ENCODE results near the gene ZNF575.
A peak's percentile ranks its signal among the peaks of the same experiment; 100 is the strongest.

Gene ZNF575

DNA sequence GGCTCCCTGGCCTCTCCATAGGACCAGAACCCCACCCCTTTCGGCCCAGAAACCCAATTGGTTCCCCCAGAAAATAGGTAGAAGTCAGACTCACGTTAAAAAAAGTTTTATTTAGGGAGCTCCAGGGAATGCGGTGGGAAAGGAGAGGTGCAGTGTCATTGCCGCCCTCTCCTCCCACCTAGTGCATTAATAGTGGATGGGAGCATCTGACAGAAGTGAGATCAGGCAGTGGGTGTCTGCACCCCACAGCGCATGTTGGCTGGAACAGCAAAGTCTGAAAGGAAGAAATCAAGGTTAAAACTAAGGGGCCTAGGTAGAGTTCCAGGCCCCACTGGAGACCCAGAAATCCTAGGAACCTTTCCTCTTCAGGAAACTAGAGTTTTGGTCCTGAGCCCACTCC, 26.4 kb upstream of the ZNF575 start:
- Histone ChIP-seq H3K36me3 (ENCODE audit: control insufficient read depth in 2 of 2, insufficient read depth in 1 of 2, low read length in 2 of 2) (peaks cover 19 to 25% of the 10 kb centered on the region in 2 experiments), H3K9me3 (ENCODE audit: control insufficient read depth, insufficient read depth, low read depth, low read length) (no peaks in the 10 kb centered on the region), H3K4me1 (ENCODE audit: control insufficient read depth, insufficient read depth, low read length) (peaks cover 15% of the 10 kb centered on the region; the same call in 1 of the 2 replicates), H3K27ac (ENCODE audit: extremely low read depth, low read depth, low read length) (0 out of 2 replicates have a peak overlapping the region, but pooled peaks have one; percentile 24), H3K4me3 (ENCODE audit: low read depth, low read length) (no peak overlapping the region)
- CTCF ChIA-PET, result interaction anchor here (0.7 to 11.9 kb wide), 4 partner anchors 13 to 339 kb away, joined by 3 to 97 read pairs (median 26); no protein-coding TSS in a partner anchor
- TF ChIP-seq EGR2 (tag by site-specific recombination; IDR thresholded peaks at IDR 0.05; ENCODE audit: low read depth) (peak; percentile 84), ZFHX2 (tag by site-specific recombination; conservative IDR thresholded peaks at IDR 0.05) (peak; percentile 85), HOXD13 (CRISPR knock-in tag; IDR thresholded peaks at IDR 0.05; ENCODE audit: borderline replicate concordance) (no peak), ZNF341 (tag by site-specific recombination; IDR thresholded peaks at IDR 0.05; ENCODE audit: low read depth) (0 out of 2 replicates have a peak, but pooled peaks have one; percentile 33), ZNF768 (tag by site-specific recombination; IDR thresholded peaks at IDR 0.05) (no peak)
- TF ChIP-seq, protein P1, sequence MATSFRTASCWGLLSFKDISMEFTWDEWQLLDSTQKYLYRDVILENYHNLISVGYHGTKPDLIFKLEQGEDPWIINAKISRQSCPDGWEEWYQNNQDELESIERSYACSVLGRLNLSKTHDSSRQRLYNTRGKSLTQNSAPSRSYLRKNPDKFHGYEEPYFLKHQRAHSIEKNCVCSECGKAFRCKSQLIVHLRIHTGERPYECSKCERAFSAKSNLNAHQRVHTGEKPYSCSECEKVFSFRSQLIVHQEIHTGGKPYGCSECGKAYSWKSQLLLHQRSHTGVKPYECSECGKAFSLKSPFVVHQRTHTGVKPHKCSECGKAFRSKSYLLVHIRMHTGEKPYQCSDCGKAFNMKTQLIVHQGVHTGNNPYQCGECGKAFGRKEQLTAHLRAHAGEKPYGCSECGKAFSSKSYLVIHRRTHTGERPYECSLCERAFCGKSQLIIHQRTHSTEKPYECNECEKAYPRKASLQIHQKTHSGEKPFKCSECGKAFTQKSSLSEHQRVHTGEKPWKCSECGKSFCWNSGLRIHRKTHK (tag by site-specific recombination; IDR thresholded peaks at IDR 0.05), result no peak
- TF ChIP-seq, protein P2, sequence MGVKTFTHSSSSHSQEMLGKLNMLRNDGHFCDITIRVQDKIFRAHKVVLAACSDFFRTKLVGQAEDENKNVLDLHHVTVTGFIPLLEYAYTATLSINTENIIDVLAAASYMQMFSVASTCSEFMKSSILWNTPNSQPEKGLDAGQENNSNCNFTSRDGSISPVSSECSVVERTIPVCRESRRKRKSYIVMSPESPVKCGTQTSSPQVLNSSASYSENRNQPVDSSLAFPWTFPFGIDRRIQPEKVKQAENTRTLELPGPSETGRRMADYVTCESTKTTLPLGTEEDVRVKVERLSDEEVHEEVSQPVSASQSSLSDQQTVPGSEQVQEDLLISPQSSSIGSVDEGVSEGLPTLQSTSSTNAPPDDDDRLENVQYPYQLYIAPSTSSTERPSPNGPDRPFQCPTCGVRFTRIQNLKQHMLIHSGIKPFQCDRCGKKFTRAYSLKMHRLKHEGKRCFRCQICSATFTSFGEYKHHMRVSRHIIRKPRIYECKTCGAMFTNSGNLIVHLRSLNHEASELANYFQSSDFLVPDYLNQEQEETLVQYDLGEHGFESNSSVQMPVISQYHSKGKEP (tag by site-specific recombination; IDR thresholded peaks at IDR 0.05), result 0 out of 2 replicates have a peak, but pooled peaks have one; percentile 18
- POLR2A ChIA-PET, result no interaction called here

DNA sequence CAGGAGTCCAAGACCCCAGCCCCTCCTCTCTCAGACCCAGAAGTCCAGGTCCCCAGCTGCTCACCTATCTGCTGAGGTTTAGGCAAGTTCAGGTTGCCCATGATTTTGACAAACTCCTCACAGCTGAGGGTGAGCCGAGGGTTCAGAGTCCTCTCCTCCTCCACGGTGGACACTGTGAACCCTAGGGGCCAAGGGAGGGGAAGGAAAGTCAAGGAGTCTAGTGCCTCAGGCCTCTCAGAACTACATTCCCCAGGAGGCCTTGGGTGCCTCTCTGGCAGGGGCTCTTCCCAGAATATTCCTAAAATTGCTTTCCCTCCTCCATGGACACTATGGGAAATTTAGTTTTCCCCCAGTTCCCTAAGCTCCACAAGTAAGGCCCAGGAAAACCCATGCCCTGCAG, 25.1 kb upstream of the ZNF575 start:
- Histone ChIP-seq H3K27ac (ENCODE audit: extremely low read depth, low read depth, low read length) (no peak overlapping the region), H3K4me1 (ENCODE audit: control insufficient read depth, insufficient read depth, low read length) (peaks cover 13% of the 10 kb centered on the region; the same call in 1 of the 2 replicates), H3K4me3 (ENCODE audit: low read depth, low read length) (no peak overlapping the region), H3K9me3 (ENCODE audit: control insufficient read depth, insufficient read depth, low read depth, low read length) (no peaks in the 10 kb centered on the region; the same call in 1 of the 2 replicates), H3K36me3 (ENCODE audit: control insufficient read depth in 2 of 2, insufficient read depth in 1 of 2, low read length in 2 of 2) (peaks cover 13 to 25% of the 10 kb centered on the region in 2 experiments)
- TF ChIP-seq ZXDB (tag by site-specific recombination; IDR thresholded peaks at IDR 0.05) (0 out of 2 replicates have a peak, but pooled peaks have one; percentile 36), ZNF510 (tag by site-specific recombination; IDR thresholded peaks at IDR 0.05; ENCODE audit: insufficient replicate concordance) (no peak), ZNF341 (tag by site-specific recombination; IDR thresholded peaks at IDR 0.05; ENCODE audit: low read depth) (peak; percentile 47; the same call in 1 of the 2 replicates), SP2 (tag by site-specific recombination; IDR thresholded peaks at IDR 0.05) (no peak), IKZF3 (tag by site-specific recombination; IDR thresholded peaks at IDR 0.05) (peak; percentile 67; the same call in 1 of the 2 replicates), ZNF560 (tag by site-specific recombination; IDR thresholded peaks at IDR 0.05; ENCODE audit: borderline replicate concordance) (no peak), ZNF677 (tag by site-specific recombination; IDR thresholded peaks at IDR 0.05) (no peak)
- TF ChIP-seq, protein P3, sequence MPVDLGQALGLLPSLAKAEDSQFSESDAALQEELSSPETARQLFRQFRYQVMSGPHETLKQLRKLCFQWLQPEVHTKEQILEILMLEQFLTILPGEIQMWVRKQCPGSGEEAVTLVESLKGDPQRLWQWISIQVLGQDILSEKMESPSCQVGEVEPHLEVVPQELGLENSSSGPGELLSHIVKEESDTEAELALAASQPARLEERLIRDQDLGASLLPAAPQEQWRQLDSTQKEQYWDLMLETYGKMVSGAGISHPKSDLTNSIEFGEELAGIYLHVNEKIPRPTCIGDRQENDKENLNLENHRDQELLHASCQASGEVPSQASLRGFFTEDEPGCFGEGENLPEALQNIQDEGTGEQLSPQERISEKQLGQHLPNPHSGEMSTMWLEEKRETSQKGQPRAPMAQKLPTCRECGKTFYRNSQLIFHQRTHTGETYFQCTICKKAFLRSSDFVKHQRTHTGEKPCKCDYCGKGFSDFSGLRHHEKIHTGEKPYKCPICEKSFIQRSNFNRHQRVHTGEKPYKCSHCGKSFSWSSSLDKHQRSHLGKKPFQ (tag by site-specific recombination; IDR thresholded peaks at IDR 0.05), result no peak
- TF ChIP-seq, protein P4, sequence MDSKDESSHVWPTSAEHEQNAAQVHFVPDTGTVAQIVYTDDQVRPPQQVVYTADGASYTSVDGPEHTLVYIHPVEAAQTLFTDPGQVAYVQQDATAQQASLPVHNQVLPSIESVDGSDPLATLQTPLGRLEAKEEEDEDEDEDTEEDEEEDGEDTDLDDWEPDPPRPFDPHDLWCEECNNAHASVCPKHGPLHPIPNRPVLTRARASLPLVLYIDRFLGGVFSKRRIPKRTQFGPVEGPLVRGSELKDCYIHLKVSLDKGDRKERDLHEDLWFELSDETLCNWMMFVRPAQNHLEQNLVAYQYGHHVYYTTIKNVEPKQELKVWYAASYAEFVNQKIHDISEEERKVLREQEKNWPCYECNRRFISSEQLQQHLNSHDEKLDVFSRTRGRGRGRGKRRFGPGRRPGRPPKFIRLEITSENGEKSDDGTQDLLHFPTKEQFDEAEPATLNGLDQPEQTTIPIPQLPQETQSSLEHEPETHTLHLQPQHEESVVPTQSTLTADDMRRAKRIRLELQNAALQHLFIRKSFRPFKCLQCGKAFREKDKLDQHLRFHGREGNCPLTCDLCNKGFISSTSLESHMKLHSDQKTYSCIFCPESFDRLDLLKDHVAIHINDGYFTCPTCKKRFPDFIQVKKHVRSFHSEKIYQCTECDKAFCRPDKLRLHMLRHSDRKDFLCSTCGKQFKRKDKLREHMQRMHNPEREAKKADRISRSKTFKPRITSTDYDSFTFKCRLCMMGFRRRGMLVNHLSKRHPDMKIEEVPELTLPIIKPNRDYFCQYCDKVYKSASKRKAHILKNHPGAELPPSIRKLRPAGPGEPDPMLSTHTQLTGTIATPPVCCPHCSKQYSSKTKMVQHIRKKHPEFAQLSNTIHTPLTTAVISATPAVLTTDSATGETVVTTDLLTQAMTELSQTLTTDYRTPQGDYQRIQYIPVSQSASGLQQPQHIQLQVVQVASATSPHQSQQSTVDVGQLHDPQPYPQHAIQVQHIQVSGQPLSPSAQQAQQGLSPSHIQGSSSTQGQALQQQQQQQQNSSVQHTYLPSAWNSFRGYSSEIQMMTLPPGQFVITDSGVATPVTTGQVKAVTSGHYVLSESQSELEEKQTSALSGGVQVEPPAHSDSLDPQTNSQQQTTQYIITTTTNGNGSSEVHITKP (tag by site-specific recombination; IDR thresholded peaks at IDR 0.05), result peak; percentile 15; the same call in 1 of the 2 replicates
- POLR2A ChIA-PET, result interaction anchor here (0.7 kb wide), 1 partner anchor 13 kb away, joined by 3 read pairs; no protein-coding TSS in a partner anchor
- CTCF ChIA-PET, result interaction anchor here (0.7 to 11.9 kb wide), 3 partner anchors 12 to 409 kb away, joined by 3 to 97 read pairs (median 39); no protein-coding TSS in a partner anchor

All from HEK293 (cell line).